ENCODE measurements around the gene KRTAP5-5.

DNA sequence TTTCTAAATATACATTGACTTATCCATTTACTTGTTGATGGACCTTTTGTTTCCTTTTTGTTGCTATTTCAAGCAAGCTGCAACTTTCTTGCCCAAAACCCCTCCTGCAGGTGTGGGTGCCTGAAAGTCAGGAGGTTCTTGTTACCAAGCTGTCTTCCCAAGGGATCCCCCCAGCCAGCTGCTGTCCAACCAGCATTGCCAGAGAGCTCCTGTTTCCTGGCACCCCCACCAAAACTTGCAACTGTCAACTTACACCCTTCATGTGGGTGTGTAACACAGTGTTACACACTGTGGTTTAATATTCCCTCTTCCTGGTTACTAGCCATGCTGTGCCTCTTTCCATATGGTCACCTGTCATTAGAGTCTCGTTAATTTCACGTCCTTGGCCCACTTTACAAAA lies 42.9 kb upstream of the KRTAP5-5 start:
- no peak for TF ChIP-seq ZNF274 (IDR thresholded peaks at IDR 0.05; ENCODE audit: low read depth, low read length)
- TF ChIP-seq YY1 (IDR thresholded peaks at IDR 0.05; ENCODE audit: insufficient read depth, insufficient read length): no peak

All from NT2/D1 (cell line).